Immature natural killer cell (primary cell): ENCODE measurements around the gene MX1. TPM values are rescaled to one million over a fixed set of nuclear protein-coding genes. Genes with fewer than 3 reads are reported as not detected.

ENCODE experiments used
- DNase-seq, 3 donors: peaks; one replicate each; pipeline ENCODE4 v3.0.0; 2022; ENCODE audit warnings: mixed read lengths in 1 of 3
- H3K27ac Mint-ChIP-seq, 6 donors: one replicate each; pipeline ENCODE4 v1.8.0; 2020; ENCODE audit warnings: mixed read lengths in 6 of 6, mild to moderate bottlenecking in 5 of 6, inconsistent platforms in 4 of 6, moderate library complexity in 3 of 6
- H3K27me3 Mint-ChIP-seq, 3 donors: one replicate each; pipeline ENCODE4 v1.8.0; 2020 to 2021; ENCODE audit warnings: low read depth in 3 of 3, mild to moderate bottlenecking in 3 of 3, mixed read lengths in 3 of 3, moderate library complexity in 3 of 3, inconsistent platforms in 1 of 3
- H3K36me3 Mint-ChIP-seq, 3 donors: one replicate each; pipeline ENCODE4 v1.8.0; 2020; ENCODE audit warnings: mixed read lengths in 3 of 3, inconsistent platforms in 2 of 3, mild to moderate bottlenecking in 2 of 3
- H3K4me1 Mint-ChIP-seq, 2 donors: one replicate each; pipeline ENCODE4 v1.8.0; 2020; ENCODE audit warnings: inconsistent platforms in 2 of 2, mild to moderate bottlenecking in 2 of 2, mixed read lengths in 2 of 2, moderate library complexity in 1 of 2
- H3K4me3 Mint-ChIP-seq, 5 donors: one replicate each; pipeline ENCODE4 v1.8.0; 2020; ENCODE audit warnings: mild to moderate bottlenecking in 5 of 5, mixed read lengths in 5 of 5, inconsistent platforms in 3 of 5, moderate library complexity in 3 of 5
- H3K9me3 Mint-ChIP-seq, 6 donors: one replicate each; pipeline ENCODE4 v1.8.0; 2020; ENCODE audit warnings: mild to moderate bottlenecking in 6 of 6, mixed read lengths in 6 of 6, inconsistent platforms in 4 of 6, moderate library complexity in 3 of 6
- polyA plus RNA-seq, 3 donors: library from polyadenylated mRNA; unstranded; fragments of 300-500 nt; fragmentation: Illumina TruSeq; gene quantifications; one replicate each; pipeline ENCODE4 v1.2.3, GENCODE V29; 2021

The MX1 gene
- polyA plus RNA-seq, 3 donors from 2014 or later = 27.5 to 58.1 (median 32.1) TPM

DNA sequence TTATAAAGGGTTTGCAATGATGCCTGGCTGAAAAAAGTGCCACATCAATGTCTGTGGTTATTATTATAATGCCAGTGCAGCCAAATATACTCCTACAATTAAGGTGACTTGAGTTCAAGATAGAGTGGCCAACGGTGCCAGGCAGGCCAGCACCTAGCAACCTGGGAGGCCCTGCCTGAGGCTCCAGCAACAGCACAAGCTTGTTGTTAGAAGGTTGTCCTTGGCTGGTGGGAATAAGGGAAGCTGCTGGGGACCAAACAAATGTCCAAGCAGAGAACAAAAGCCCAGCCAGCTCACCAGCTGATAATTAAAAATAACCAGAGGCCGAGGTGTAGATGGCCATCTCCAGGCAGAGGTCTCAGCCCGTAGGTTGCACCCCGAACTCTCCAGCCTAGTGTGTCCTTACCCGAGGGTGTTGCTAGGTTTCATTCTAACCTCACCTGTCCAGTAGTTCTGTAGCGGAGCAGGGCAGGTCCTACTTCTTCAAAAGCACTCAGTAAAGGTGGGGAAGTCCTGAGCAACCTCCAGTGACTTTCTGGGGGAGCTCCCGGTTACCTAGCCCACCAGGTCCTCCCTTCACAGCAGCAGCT is 80.1 kb downstream of the MX1 start:
- H3K27ac Mint-ChIP-seq = no peak overlapping the region

DNA sequence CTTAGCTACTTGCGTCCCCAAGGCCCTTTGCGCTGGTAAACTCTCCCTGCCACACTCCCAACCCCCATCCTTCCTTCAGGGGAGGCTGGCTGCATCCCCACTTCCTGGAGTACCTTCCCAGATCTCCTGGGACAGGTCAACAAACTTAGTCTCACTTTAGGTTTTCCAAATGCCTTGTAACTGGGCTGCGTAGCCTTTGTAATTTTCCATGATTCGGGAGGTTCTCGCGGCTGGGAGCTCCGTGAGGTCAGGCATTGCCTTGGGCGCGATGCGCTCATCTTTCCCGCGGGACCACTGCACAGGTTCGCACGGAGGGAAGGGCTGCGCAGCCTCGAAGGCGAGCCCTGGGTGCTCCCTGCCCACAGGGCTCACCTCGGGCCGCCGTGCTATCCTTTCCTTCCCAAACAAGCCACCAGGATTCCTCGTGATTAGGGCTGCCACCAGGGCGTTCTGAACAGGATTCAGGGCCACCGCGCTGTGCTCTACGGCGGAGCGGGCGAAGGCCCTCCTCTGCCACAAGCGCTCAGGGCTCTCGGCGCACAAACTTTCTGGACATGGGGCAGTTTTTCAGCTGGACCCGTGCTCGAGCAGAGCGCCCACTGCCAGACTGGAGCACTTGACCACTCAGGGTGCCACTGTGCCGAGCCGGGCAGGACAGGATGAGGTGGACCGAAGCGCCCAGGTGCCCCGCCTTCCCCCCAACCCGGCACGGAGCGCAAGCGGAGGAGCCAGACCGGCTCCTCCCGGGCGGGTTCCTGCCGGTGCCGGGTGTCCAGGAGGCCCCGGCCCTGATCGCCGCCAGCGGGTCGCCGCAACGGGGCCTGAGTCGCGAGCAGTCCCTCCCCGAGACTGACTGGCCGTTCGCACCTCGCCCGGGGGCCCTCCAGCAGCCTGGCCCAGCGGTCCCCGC is 80.8 kb downstream of the MX1 start:
- no peak for DNase-seq
- H3K4me1 Mint-ChIP-seq = no peaks in the 10 kb centered on the region
- H3K9me3 Mint-ChIP-seq = peaks cover 0 to 2% (median 0%) of the 10 kb centered on the region in 6 donors
- no peak overlapping the region for H3K4me3 Mint-ChIP-seq
- no peak overlapping the region for H3K27ac Mint-ChIP-seq
- no peaks in the 10 kb centered on the region for H3K36me3 Mint-ChIP-seq
- peaks cover 6 to 16% (median 12%) of the 10 kb centered on the region in 3 donors for H3K27me3 Mint-ChIP-seq

More for the DNA sequence above, 80.1 kb downstream of the MX1 start:
- Mint-ChIP-seq H3K36me3 (no peaks in the 10 kb centered on the region), H3K4me1 (no peaks in the 10 kb centered on the region), H3K9me3 (peaks cover 0 to 2% (median 0%) of the 10 kb centered on the region in 6 donors), H3K27me3 (peaks cover 6 to 16% (median 12%) of the 10 kb centered on the region in 3 donors), H3K4me3 (no peak overlapping the region)
- DNase-seq = no peak

DNA sequence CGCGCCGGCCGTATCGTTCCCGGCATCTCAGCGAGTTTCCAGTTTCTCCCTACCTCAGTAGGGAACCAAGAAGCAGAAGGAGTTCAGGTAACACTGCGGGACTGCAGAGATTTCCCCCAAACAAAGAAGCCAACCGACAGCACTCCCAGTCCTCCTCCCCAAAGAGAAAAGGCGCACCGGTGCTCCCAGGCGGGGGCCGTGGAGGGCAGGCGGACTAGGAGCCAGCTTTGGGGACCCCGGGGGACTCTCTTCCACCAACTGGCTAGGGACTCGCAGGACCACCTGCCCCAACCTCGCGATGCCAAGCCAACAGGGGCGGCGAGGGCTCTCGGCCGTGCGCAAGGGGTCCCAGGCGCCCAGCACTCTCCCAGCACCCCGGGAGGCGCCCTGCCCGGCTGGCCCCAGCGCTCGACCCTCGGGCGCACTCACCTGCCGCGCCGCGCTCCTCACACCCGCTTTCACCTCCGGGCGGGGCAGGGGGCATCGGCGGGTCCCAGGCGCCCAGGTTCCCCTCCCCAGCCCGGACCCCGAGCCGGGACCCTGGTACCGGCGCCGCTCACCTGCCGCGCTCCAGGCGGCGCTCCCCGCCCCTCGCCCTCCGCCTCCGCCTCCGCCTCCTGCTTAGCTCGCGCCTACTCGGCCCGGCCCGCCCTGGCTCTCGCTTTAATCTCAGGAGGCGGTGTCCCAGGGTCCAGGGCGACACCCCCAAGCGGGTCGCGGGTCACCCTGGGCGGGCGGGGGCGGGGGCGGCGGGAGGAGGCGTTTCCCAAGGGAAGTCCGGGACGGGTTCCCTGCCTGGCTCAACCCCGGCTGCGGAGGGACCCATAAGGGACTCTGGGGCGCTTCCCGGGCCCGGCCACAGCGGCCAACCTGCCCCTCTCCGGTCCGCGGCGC is 81.7 kb downstream of the MX1 start, which contains the start of gene TMPRSS2:
TMPRSS2 (minus strand) TSS at position 638 of the 894 bp plus-strand sequence. CDS start 10,025 bp downstream, outside the sequence.
- no peak for DNase-seq
- Mint-ChIP-seq H3K36me3 (no peaks in the 10 kb centered on the region), H3K4me3 (no peak within 1 kb of the TSS), H3K27ac (no peak within 1 kb of the TSS), H3K4me1 (no peaks in the 10 kb centered on the region), H3K27me3 (peaks cover 6 to 12% (median 11%) of the 10 kb centered on the region in 3 donors), H3K9me3 (peaks cover 0 to 2% (median 0%) of the 10 kb centered on the region in 6 donors)

DNA sequence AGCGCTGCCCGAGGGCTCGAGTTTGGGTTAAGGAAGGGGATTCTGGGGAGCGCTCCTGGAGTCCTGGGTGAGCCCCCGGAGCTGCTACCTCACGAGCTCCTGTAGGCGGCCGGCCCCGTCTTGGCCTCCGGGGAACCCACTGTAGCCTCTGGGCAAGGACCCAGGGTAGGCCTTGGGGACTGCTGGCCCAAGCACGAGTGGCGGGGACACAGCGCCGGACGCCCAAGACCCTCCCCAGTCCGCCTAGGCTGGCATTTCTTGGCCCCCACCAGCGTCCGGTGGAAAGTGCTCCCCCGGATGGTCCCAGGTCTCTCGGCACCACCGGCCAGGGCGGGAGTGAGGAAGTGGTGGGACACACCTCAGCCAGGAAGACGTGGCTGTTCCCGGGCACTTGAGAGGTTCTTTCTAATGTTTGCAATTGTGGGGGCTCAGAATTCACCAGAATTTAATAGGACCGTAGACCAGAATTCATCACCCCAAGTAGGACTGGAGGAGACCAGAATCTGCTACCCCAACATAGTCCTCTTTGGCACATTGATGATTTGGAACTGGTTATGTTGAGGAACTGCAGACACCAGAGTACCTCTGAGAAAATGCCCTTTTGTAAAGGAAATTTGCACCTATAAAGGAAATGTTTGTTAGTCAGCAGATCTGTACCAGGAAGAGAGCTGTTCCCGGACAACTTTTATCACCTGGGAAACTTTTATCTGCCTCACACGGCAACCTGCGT is 82.5 kb downstream of the MX1 start:
- no peak for DNase-seq
- Mint-ChIP-seq H3K27ac (no peak overlapping the region), H3K27me3 (peaks cover 8 to 12% (median 11%) of the 10 kb centered on the region in 3 donors), H3K36me3 (no peaks in the 10 kb centered on the region), H3K9me3 (peaks cover 0 to 2% (median 0%) of the 10 kb centered on the region in 6 donors), H3K4me3 (no peak overlapping the region), H3K4me1 (no peaks in the 10 kb centered on the region)

Other genes starting within 250 kb of the MX1 start
- gene FAM3B, start 109.4 kb upstream of the MX1 start, polyA plus RNA-seq = not detected
- gene MX2, start 64.2 kb upstream of the MX1 start, polyA plus RNA-seq = 10 to 100 TPM in 2 of 3 donors, 1 to 10 TPM in 1; 4.0 to 24.2 (median 11.1) TPM
- not detected for gene TMPRSS2, start 81.9 kb downstream of the MX1 start, polyA plus RNA-seq